Mucosa of descending colon (tissue), 3 donors: Measurements from ENCODE around the gene PLD5. TPM values are rescaled to one million over a fixed set of nuclear protein-coding genes. Genes with fewer than 3 reads are reported as not detected.

Experiments used
- ATAC-seq: fragments of 200-7000 bp; cut with Tn5 transposase; one replicate; pipeline ENCODE4 v1.9.1; 2020; ENCODE audit warnings: mild to moderate bottlenecking, moderate library complexity
- DNase-seq, 3 donors: peaks; one replicate each; pipeline ENCODE4 v3.0.0-alpha.2; 2020
- H3K36me3 ChIP-seq: fragments of 200-600 bp; one replicate; pipeline ENCODE4 v1.8.0; 2021; ENCODE audit warnings: low read depth, mild to moderate bottlenecking
- H3K4me1 ChIP-seq: fragments of 200-600 bp; one replicate; pipeline ENCODE4 v1.8.0; 2021; ENCODE audit warnings: low read depth, mild to moderate bottlenecking
- H3K4me3 ChIP-seq: fragments of 200-600 bp; one replicate; pipeline ENCODE4 v1.8.0; 2021; ENCODE audit warnings: mild to moderate bottlenecking
- H3K9me3 ChIP-seq: fragments of 200-600 bp; one replicate; pipeline ENCODE4 v1.8.0; 2021; ENCODE audit warnings: mild to moderate bottlenecking
- CTCF ChIP-seq: fragments of 200-600 bp; IDR thresholded peaks from one replicate; pipeline ENCODE4 v1.8.0; 2022; ENCODE audit warnings: antibody characterized with exemption, mild to moderate bottlenecking
- intact Hi-C, 2 donors: fragments of 100-400 bp; cut with DNase I in 1 of 2; cut with micrococcal nuclease in 1 of 2; formaldehyde crosslinking; loops; one replicate each; pipeline versions ENCODE4 v1.11.0 to v1.11.1; 2022; cut with DNase I, micrococcal nuclease
- total RNA-seq, 3 donors: library from RNA; stranded (reverse); fragmentation: NEBNext Ultra II Directional in 2 of 3; extraction: Animal tissue kit (Norgen Biotek cat#: 25700) in 2 of 3; gene quantifications; one replicate each; pipeline versions ENCODE4 v1.2.1 to v1.2.4, GENCODE V29; 2021 to 2023
- donor health status: DM: no; HTN: no; CAD: no; lungs with moderate emphysema.
- donor health status: DM: no; HTN: no; CAD: no.
- donor health status: DM: no; HTN: yes; CAD: no.

The PLD5 gene
- total RNA-seq, 3 donors from 2014 or later, result 0.54 TPM; not detected in 2

GRCh38 chr1:242088875-242089274 lies 435.6 kb downstream of the PLD5 start:
- no peak for ATAC-seq
- H3K9me3 ChIP-seq, result no peaks in the 10 kb centered on the region
- intact Hi-C loops, result no loop called here
- H3K4me1 ChIP-seq, result no peaks in the 10 kb centered on the region
- TF ChIP-seq CTCF, result no peak
- no peaks in the 10 kb centered on the region for H3K36me3 ChIP-seq
- no peak overlapping the region for H3K4me3 ChIP-seq
- no peak for DNase-seq

GRCh38 chr1:242086706-242087105 lies 437.8 kb downstream of the PLD5 start:
- H3K4me1 ChIP-seq, result no peaks in the 10 kb centered on the region
- H3K9me3 ChIP-seq, result no peaks in the 10 kb centered on the region
- DNase-seq (no peak), ATAC-seq (no peak)
- intact Hi-C loops, result no loop called here
- H3K4me3 ChIP-seq, result no peak overlapping the region
- no peak for TF ChIP-seq CTCF
- H3K36me3 ChIP-seq, result no peaks in the 10 kb centered on the region

GRCh38 chr1:242086093-242086492 lies 438.4 kb downstream of the PLD5 start:
- no peak for DNase-seq
- no peak for TF ChIP-seq CTCF
- intact Hi-C loops, result no loop called here
- no peak for ATAC-seq
- Histone ChIP-seq H3K36me3 (no peaks in the 10 kb centered on the region), H3K9me3 (no peaks in the 10 kb centered on the region), H3K4me1 (no peaks in the 10 kb centered on the region), H3K4me3 (no peak overlapping the region)

GRCh38 chr1:242083742-242084141 lies 440.8 kb downstream of the PLD5 start:
- Histone ChIP-seq H3K36me3 (no peaks in the 10 kb centered on the region), H3K4me1 (no peaks in the 10 kb centered on the region), H3K9me3 (no peaks in the 10 kb centered on the region), H3K4me3 (no peak overlapping the region)
- ATAC-seq, result no peak
- no peak for TF ChIP-seq CTCF
- no peak for DNase-seq
- intact Hi-C loops, result no loop called here

- H3K4me3 ChIP-seq, result no peak overlapping the region
- no peaks in the 10 kb centered on the region for H3K9me3 ChIP-seq
- H3K4me1 ChIP-seq, result no peaks in the 10 kb centered on the region
- no peak for TF ChIP-seq CTCF
- DNase-seq, result no peak
- ATAC-seq, result no peak
- intact Hi-C loops, result no loop called here
- H3K36me3 ChIP-seq, result no peaks in the 10 kb centered on the region
Measured at GRCh38 chr1:242081446-242081845, 443.1 kb downstream of the PLD5 start.

- no peak for ATAC-seq
- TF ChIP-seq CTCF, result no peak
- H3K36me3 ChIP-seq, result no peaks in the 10 kb centered on the region
- intact Hi-C loops, result no loop called here
- no peak for DNase-seq
- no peaks in the 10 kb centered on the region for H3K4me1 ChIP-seq
- H3K4me3 ChIP-seq, result no peak overlapping the region
- no peaks in the 10 kb centered on the region for H3K9me3 ChIP-seq
Measured at GRCh38 chr1:242065813-242066212, 458.7 kb downstream of the PLD5 start.
